IPS DF 4.7 (cell line): ENCODE results near the gene SNCB.

Source experiments
- DNase-seq: peaks from one replicate; pipeline ENCODE4 v3.0.0-alpha.2; 2013; ENCODE audit warnings: low spot score; ENCODE audit errors: extremely low read depth

Gene SNCB

DNA sequence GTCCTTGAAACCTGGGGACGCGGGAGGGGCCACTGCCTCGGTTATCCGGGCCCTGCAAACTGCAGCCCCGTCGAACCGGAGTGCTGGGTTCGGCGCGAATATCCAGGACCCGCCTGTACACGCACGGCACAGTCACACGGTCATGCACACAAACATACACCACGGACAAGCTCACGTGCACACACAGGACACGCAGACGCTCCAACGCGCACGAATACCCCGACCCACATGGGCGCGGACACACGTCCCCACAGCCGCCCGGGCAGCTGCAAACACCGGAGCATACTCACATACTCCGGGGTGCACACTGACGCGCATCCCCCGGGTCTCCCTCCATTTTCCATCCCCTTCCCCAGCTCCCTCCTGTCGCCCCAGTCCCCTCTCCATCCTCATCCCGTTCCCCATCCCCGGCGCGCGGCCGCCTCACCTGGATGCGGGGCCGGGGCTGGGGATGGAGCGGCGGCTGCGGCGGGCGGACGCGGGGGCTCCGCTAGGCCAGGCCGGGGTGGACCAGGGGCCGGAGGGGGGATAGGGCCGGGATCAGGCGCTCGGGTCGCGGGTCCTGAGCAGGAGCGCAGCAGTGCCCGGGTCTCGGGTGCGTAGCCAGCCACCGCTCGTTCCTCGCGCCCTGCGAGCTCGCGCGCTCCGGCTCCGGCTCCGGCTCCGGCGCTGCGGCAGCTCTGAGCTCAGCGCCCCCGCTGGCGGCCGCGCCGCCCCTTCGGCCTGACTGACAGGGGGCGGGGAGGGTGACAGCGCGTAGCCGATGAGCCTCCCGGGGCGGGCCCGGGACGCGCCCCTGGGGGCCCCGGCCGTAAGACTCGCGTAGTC is at the start of gene SNCB, which contains the start of gene EIF4E1B:
TSS of gene SNCB (minus strand) at position 682 of the 828 bp plus-strand sequence. CDS start 880 bp downstream, outside the sequence.
TSS of gene EIF4E1B (plus strand) at position 823 of the 828 bp plus-strand sequence. CDS start 12,113 bp downstream, outside the sequence.
- DNase-seq = no peak

GRCh38 chr5:176679365-176680225 is 49.3 kb upstream of the SNCB start:
- no peak for DNase-seq

- no peak for DNase-seq
These were observed 48.2 kb upstream of the SNCB start for GRCh38 chr5:176678584-176678983.

DNA sequence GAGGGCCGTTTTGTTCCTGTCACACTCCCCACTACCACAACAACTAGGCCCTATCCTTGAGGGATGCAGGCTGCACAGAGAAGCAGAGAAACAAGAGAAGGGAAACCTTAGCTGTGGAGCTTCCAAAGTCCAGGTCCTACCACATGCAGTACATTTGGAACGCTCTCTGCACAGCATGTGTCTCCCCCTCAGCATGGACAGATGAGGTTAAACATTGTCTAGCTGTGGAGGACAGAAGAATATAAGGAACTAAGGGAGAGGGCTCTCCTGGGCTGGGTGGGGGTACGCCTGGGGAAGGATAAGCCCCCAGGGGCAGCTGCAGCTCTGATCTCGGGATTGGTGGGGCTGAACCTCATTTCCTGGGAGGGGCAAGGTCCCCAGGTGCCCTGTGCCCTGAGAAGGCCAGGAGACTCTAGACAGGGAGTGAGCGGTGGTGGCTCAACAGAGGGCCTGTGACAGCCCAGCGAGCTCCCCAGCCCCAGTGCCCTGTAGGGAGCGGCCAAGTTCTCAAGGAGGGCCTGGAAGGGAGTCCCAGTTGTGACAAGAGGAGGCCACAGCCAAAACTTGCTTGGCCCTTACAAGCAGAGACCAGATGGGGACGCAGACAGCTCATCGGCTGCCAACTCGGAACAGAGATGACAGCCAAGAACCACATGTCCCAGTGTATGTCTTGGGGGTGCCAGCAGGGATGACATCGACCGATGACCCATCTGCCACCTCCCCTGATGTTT is 47.0 kb upstream of the SNCB start:
- no peak for DNase-seq

DNA sequence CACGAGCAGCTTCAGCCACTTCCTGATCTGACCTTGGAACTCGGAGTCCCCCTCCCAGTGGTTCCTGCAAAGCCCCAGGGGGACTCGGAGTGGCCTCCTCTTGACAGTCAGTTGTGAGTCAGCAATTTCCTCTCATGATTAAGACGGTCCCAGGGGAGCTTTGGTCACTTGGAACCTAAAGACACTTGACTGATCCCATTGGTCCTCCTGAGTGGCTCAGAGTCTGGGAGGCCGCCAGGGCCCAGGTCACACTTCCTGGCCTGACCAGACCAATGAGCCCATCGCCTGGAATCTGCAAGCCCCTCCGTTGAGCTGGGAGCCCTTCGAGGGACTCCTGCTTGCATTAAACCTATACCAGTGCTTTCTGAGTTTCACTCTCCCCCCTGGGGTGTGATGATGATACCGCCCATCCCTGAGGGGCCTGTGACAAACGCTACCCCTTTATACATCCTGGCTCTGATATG is 46.1 kb upstream of the SNCB start:
- DNase-seq = no peak

- DNase-seq = no peak
These were observed 45.5 kb upstream of the SNCB start for GRCh38 chr5:176675676-176676360.

DNA sequence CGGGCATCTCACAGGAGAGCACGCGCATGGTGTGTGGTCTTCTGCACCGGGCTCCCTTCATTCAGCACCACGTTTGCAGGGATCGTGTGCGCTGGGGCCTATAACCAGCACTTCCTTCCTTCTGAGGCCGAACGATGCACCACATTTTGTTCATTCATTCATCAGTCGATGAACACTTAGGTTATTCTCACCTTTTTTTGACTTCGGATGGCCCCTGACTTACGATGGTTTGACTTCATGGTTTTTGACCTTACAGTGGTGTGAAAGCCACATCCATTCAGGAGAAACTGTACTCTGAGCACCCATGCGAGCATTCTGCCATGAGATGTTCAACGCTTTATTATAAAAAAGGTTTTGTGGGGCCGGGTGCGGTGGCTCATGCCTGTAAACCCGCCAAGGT is 44.5 kb upstream of the SNCB start:
- DNase-seq = no peak

DNA sequence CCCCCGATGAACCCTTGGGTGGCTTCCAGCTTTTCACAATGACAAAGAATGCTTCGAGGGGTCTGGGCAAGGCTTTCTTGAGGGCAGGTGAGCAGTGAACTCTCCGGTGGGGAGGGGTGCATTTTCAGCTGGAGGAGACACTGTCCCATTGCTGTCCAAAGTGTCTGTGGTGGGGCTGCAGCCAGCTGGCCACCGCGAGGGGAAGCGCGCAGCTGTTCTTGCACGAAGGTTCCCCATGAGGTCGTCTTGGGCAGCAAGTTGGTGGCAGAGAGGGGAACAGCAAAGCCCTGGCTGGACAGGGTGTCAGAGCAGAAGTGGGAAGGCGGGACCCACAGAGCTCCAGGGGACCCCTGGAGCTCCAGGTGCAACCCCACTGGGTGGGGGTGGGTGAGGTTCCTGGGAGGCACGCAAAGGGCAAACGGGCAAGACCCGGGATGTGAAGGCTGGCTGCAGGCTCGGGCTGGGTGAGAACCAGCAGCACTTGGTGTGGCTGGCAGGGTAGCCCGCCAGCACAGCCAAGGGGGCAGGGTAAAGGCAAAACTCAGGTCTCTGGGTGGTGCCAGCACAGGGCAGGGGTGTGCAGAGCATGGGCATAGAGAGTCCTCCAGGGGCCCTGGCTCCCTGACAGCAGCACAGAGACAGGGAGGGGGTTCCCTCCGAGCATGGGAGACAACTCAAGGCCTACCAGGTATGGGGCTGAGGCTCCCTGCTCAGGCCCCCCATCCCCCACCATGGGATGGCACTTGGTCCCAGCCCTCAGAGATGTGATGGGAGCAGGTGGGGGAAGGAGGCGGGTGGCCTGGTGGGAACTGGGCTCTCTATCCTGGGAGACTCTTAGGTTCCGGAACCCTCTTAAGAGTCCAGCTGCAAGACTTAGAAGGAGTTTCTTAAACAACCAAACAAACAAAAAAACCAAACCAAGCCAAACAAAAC is 43.6 kb upstream of the SNCB start:
- DNase-seq = no peak

DNA sequence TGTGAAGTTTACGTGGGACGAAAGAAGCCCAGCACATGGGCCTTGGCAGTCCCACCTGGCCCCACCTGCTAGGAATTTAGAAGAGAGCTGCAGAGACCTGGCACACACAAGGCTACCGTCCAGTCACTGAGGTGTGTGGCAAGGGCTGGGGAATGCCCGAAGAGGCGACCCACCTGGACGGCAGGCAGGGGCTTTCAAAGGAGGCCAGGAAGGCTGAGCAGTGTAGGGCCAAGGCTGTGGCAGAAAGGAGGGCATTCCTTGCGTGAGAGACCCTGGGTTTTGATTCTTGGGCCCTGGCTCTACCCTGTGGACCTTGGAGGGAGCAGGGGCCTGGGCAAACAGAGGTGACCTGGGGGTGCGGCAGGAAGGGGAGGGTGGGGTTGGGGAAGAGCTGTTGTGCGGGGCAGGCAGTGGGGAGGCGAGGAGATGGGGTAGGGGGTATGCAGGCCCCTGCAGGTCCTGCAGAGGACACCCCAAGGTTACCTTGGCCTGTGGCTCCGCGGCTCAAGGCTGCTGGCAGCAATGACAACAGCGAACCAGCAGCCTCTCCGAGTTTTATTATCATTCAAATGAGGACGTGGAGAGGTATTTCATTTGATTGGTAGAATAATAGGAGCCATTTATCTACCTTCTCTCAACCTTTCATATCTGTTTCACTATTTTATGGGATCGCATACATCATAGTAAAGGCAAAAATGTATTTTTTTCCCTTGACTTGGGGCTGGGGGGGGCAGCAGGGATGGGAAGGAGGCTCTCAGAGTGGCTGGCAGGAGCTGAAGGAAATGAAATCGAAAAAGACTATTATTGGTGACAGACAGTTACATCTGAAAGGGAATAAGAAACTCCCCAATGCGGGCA is 41.8 kb upstream of the SNCB start:
- no peak for DNase-seq

DNA sequence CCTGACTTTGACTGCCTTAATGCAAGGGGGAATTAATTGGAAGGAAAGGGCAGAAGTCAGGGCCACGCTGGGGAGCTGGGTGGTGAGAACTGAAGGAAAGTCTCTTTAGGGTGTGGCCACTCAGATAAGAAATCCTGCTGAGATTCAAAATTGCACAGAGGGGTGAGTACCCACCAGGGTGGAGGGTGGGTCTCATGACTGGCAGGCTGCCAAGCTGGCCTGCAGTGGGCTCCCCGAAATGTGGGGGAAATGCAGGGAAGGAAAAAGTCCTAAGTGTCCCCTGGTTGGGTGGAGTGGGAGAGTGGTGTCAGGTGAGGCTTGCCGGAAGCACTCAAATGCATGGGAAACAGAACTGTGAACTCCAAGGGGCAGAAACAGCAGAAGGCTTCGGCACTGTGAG is 41.1 kb upstream of the SNCB start:
- no peak for DNase-seq

- DNase-seq = no peak
These were observed 40.1 kb upstream of the SNCB start for GRCh38 chr5:176670449-176670848.

DNA sequence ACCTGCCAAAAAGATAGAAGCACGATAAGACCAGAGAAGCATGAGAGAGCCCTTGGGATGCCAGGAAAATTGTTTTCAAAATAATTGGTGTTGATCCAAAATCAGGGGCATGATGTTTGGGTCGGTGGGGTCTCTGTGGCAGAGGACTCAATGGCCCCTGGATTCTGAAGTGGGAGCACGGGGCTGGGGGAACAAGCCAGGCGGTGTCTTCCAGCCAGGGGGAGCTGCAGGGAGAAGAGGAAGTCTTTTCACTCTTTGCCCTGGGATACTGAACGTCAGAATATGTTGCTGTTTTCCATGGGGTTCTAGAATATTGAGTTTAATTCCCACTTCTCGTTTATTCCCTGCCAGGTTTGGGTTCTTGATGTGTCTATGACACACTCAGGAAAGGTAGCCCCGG is 37.3 kb upstream of the SNCB start:
- DNase-seq = no peak

DNA sequence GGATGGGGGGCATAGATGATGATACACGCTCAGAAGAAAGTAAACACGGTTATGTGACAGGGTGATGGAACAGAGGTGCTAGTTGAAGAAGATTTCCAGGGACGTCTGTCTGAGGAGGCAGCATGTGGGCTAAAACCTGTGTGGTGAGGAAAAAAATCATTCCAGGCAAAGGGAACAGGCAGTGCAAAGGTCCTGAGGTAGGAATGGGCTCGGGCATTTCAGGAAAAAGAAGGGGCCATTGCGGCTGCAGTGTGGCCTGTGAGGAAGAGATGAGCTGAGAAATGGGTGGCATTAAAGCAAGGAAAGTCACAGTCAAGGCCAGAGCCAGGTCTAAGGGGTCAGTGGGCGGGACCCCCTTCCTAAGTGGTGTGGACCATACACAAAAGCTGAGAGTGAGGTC is 35.2 kb upstream of the SNCB start:
- DNase-seq = no peak

DNA sequence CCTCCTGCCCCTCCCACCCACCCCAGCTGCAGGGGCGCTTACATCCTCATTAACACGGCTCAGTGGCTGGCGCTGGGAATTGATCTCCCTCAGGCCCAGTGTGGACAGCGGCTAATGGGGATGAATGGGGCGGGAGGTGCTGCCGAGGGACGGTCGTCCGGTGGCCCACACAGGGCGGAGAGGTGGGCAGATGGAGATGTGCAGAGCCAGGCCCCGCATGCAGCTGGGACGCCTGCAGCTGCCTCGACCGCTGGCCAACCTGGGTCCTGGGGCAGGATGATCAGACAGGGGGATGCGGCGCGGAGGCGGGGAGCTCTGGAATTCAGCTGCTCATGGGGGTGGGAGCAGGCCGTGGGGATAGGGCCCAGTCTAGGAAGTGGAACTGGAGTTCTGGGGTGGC is 34.6 kb upstream of the SNCB start:
- DNase-seq = no peak

- no peak for DNase-seq
These were observed 34.1 kb upstream of the SNCB start for GRCh38 chr5:176664479-176664878.

- no peak for DNase-seq
These were observed 33.2 kb upstream of the SNCB start for GRCh38 chr5:176663566-176663965.

DNA sequence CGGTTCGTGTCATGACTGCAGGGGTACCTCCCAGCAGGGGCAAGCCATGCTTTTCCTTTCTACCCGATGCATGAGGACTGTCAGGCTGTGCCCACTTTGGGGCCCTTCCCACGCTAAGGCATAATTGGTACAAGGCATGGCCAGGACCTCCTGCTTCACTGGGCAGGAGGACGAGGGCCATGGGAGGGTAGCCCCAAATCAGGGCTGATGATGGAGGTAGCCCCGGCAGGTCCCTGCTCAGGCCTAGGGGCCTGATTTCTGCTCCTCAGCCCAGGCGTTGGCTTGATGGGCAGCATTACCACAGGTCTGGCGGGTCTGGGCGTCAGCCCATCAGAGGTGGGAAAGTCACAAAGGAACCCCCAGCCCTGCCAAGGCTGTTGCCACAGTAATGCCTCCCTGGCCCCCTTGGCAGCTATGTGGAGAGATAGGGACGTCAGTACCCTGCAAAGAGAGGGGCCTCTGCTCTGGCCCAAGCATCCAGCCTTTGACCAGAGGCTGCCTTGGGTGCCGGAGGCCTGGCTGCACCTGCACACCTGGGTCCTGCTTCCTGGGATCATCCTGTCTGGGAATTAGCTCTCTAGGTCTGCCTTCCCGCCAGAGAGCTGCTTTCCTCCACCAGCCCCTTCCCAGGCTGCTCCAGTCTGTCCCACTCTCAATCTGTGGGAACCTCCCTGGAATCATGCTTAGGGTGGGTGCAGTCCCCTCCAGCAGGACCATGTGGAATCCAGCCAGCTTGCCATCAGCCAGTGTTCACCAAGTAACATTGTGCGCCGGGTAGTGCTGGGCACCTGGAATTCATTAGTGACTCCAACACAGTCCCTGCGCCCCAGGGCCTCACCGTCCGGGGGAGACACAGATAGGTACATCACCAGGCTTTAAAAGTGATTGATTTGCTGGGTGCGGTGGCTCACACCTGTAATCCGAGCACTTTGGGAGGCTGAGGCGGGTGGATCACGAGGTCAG is 32.3 kb upstream of the SNCB start:
- no peak for DNase-seq

DNA sequence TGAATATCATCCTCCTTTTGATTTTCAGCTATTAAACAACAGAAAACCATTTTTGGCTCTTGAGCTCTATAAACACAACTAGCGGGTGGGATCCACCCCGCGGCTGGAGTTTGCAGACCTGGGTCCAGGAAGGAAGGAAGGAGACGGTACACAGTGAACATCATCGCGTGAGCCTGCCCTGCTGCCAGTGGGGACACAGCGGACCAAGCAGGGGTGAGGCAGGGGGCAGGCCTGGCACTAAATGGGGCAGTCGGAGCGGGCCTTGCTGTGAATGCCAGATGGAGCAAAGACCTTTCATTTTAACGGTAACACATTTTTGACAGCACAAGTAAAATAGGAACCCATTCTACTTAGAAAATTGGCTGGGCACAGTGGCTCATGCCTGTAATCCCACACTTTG is 31.3 kb upstream of the SNCB start:
- DNase-seq = no peak
